Osteoblast (primary cell): ENCODE data around the gene DCC. TPM values are rescaled to one million over a fixed set of nuclear protein-coding genes. Genes with fewer than 3 reads are reported as not detected.

ENCODE experiments used
- DNase-seq: peaks from one replicate; pipeline ENCODE4 v3.0.0; 2011; ENCODE audit warnings: low spot score, mixed read lengths; ENCODE audit not compliant: insufficient read length; ENCODE audit errors: missing footprints
- H2AFZ ChIP-seq: 2 replicates; pipeline ENCODE4 v1.6.0; 2011; ENCODE audit warnings: mild to moderate bottlenecking, low read length
- H3K27ac ChIP-seq: 2 replicates; pipeline ENCODE4 v1.5.1; 2011; ENCODE audit warnings: mild to moderate bottlenecking, low read depth, low read length, moderate library complexity
- H3K27me3 ChIP-seq: 2 replicates; pipeline ENCODE4 v1.6.0; 2012; ENCODE audit warnings: mild to moderate bottlenecking, control low read depth, inconsistent platforms, low read length, moderate library complexity; ENCODE audit not compliant: insufficient read depth
- H3K36me3 ChIP-seq: 2 replicates; pipeline ENCODE4 v1.5.1; 2011; ENCODE audit warnings: mild to moderate bottlenecking, low read length, control low read depth, moderate library complexity; ENCODE audit not compliant: insufficient read depth
- H3K4me1 ChIP-seq: 2 replicates; pipeline ENCODE4 v1.5.1; 2011; ENCODE audit warnings: mild to moderate bottlenecking, low read length, control low read depth, moderate library complexity; ENCODE audit not compliant: insufficient read depth
- H3K4me2 ChIP-seq: 2 replicates; pipeline ENCODE4 v1.6.0; 2011; ENCODE audit warnings: mild to moderate bottlenecking, low read length; ENCODE audit not compliant: insufficient read depth
- H3K4me3 ChIP-seq: fragments of 200-600 bp; sonication (generic); 3 replicates; pipeline ENCODE4 v1.5.1; 2012; ENCODE audit warnings: mild to moderate bottlenecking, low read length, inconsistent platforms; ENCODE audit not compliant: insufficient read depth
- H3K79me2 ChIP-seq: 2 replicates; pipeline ENCODE4 v1.6.0; 2012; ENCODE audit warnings: mild to moderate bottlenecking, low read length, control low read depth, inconsistent platforms; ENCODE audit not compliant: insufficient read depth
- H3K9me3 ChIP-seq: 2 replicates; pipeline ENCODE4 v1.5.1; 2011; ENCODE audit warnings: low read depth, low read length, control low read depth
- H4K20me1 ChIP-seq: 2 replicates; pipeline ENCODE4 v1.6.0; 2012; ENCODE audit warnings: mild to moderate bottlenecking, low read length, control low read depth; ENCODE audit not compliant: insufficient read depth
- total RNA-seq: library from RNA; depleted of rRNA; stranded (reverse); fragments of >200 nt; gene quantifications from 2 replicates; pipeline ENCODE4 v1.2.3, GENCODE V29; 2012
- TF ChIP-seq, protein P1 (sequence below): IDR thresholded peaks from 2 replicates; pipeline ENCODE4 v1.5.1; 2011; ENCODE audit warnings: mild to moderate bottlenecking, low read depth, low read length, moderate library complexity; ENCODE audit errors: extremely low read depth

The DCC gene
- total RNA-seq, 1 donor = not detected

DNA sequence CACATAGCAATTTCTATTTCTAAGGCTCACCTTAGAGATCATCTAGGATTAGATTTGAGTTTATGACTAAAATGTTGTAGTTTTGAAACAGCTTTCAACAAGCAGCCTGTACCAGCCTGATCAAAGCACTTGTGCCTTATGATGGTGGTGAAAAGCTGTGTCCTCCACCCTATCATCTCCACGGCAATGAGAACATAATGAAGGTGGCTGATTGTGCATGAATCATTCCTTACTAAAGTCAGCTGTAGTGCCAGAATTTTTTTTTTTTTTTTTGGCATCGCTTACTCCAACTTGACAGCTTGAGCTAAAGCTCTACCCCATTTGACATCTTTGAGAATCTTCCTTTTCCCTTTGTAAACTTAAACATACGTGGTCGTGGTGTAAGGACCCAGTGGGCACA, 86.0 kb downstream of the DCC start:
- H3K79me2 ChIP-seq = no peaks in the 10 kb centered on the region
- H3K4me2 ChIP-seq = no peak overlapping the region
- H3K9me3 ChIP-seq = no peaks in the 10 kb centered on the region
- no peak overlapping the region for H2AFZ ChIP-seq
- no peaks in the 10 kb centered on the region for H3K36me3 ChIP-seq
- no peak overlapping the region for H3K27ac ChIP-seq
- no peak for DNase-seq
- H3K4me3 ChIP-seq = no peak overlapping the region
- H4K20me1 ChIP-seq = no peaks in the 10 kb centered on the region
- H3K27me3 ChIP-seq = no peaks in the 10 kb centered on the region
- H3K4me1 ChIP-seq = no peaks in the 10 kb centered on the region
- TF ChIP-seq, protein P1, sequence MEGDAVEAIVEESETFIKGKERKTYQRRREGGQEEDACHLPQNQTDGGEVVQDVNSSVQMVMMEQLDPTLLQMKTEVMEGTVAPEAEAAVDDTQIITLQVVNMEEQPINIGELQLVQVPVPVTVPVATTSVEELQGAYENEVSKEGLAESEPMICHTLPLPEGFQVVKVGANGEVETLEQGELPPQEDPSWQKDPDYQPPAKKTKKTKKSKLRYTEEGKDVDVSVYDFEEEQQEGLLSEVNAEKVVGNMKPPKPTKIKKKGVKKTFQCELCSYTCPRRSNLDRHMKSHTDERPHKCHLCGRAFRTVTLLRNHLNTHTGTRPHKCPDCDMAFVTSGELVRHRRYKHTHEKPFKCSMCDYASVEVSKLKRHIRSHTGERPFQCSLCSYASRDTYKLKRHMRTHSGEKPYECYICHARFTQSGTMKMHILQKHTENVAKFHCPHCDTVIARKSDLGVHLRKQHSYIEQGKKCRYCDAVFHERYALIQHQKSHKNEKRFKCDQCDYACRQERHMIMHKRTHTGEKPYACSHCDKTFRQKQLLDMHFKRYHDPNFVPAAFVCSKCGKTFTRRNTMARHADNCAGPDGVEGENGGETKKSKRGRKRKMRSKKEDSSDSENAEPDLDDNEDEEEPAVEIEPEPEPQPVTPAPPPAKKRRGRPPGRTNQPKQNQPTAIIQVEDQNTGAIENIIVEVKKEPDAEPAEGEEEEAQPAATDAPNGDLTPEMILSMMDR = no peak

DNA sequence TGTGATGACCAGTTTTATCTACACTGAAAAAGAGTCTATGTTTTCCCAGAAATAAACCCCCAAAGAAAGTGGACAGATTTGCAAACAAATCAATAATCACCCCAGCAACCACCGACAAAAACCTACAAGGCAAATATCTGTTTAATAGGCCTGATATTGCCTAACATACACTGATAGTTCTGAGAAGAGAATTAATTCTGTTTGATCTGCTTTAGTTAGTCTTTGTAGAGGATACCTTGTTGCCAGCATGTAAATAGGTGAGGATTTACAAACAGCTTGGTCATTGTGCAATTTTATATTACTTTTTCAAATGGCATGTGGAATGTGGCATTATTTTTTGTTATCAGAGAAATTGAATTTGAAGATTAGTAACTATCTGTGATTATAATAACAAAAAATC, 86.5 kb downstream of the DCC start:
- Histone ChIP-seq H3K27me3 (no peaks in the 10 kb centered on the region), H3K27ac (no peak overlapping the region), H3K36me3 (no peaks in the 10 kb centered on the region), H3K4me1 (no peaks in the 10 kb centered on the region), H3K4me2 (no peak overlapping the region), H3K4me3 (no peak overlapping the region), H4K20me1 (no peaks in the 10 kb centered on the region), H2AFZ (no peak overlapping the region), H3K9me3 (no peaks in the 10 kb centered on the region), H3K79me2 (no peaks in the 10 kb centered on the region)
- no peak for DNase-seq
- TF ChIP-seq, protein P1 = no peak

DNA sequence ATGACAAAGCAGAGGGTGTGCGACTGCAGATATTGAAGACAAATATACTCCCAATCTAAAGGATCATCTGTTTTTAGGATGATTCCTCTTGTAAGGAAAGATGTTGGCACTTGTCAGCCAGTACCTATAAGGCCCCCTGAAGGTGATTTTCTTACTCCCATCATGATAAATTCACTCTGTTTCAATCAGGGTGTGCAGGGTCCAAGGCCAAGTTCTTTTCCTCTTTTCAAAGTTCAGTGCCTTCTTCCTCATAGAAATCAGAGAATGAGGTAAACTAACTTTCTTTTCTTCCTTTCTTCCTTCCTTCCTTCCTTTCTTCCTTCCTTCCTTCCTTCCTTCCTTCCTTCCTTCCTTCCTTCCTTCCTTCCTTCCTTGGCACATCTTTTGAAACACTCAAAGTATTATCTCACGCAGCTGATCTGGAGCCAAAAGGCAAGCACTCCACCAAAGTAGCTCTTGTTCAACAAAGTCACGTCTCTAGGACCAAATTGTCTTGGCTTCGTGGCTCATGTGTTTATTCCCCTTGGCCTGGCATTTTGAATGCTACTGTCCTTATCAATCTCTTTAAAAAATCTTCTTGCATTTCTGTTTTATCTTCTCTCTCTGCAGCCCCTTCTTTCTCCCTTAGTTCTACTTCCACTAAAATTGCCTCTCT, 87.7 kb downstream of the DCC start:
- Histone ChIP-seq H3K9me3 (no peaks in the 10 kb centered on the region), H2AFZ (no peak overlapping the region), H3K27me3 (no peaks in the 10 kb centered on the region), H3K4me3 (no peak overlapping the region), H3K4me2 (no peak overlapping the region), H3K27ac (no peak overlapping the region), H3K79me2 (no peaks in the 10 kb centered on the region), H3K36me3 (no peaks in the 10 kb centered on the region), H3K4me1 (no peaks in the 10 kb centered on the region), H4K20me1 (no peaks in the 10 kb centered on the region)
- TF ChIP-seq, protein P1 = no peak
- no peak for DNase-seq

DNA sequence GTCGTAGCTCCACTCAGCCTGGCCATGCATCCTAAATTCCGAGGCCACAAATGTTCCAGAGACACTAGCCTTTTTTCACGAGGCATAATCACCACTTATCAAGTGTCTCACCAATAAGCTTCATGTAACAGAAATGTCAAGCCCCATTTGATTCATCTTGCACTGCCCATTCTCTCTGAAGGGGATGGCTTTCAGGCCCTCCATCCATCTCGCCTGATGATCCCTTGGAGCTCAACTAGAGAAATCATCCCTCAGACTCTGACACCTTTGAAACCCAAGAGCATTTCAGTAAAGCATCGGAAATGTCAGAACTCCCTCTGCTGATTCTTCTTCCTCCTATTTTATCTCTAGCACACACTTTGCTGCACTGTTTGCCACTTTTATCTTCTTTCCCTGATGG, 91.7 kb downstream of the DCC start:
- no peak overlapping the region for H2AFZ ChIP-seq
- no peaks in the 10 kb centered on the region for H3K9me3 ChIP-seq
- H3K79me2 ChIP-seq = no peaks in the 10 kb centered on the region
- H3K4me1 ChIP-seq = no peaks in the 10 kb centered on the region
- no peaks in the 10 kb centered on the region for H3K27me3 ChIP-seq
- H4K20me1 ChIP-seq = no peaks in the 10 kb centered on the region
- no peak overlapping the region for H3K27ac ChIP-seq
- no peak for DNase-seq
- TF ChIP-seq, protein P1 = no peak
- no peaks in the 10 kb centered on the region for H3K36me3 ChIP-seq
- H3K4me2 ChIP-seq = no peak overlapping the region
- H3K4me3 ChIP-seq = no peak overlapping the region
